GM21360 (cell line): Measurements from ENCODE around the gene KLHL41.
"Not testable (repeated sequence)": the region's sequence is repeated elsewhere in the genome, so short reads cannot be mapped to it uniquely, and the experiment has no call there.

ENCODE experiments used
- ATAC-seq: cut with Tn5 transposase; IDR thresholded peaks from one replicate; pipeline ENCODE4 v1.9.1; 2021; ENCODE audit warnings: mild to moderate bottlenecking, moderate library complexity; ENCODE audit not compliant: unreplicated experiment

Gene KLHL41

DNA sequence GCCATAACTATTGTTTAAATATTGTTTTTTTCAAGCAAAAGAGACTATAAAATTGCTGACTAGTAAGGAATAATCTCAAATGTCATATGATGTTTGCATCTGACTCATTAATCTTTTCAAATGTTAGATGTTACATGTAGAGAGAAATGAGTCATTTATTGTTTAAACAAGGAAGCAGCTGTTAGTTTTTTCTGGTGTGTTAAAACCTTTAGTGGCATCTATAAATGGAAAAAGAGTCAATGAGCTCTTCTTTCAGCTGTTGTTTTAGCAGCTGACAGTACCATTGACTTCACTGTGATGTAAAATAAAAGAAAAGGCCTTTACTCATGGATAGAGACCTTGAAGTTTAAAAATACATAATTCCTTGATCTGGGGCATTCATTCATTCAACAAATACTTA, 1.8 kb upstream of the KLHL41 start:
- ATAC-seq: no peak

DNA sequence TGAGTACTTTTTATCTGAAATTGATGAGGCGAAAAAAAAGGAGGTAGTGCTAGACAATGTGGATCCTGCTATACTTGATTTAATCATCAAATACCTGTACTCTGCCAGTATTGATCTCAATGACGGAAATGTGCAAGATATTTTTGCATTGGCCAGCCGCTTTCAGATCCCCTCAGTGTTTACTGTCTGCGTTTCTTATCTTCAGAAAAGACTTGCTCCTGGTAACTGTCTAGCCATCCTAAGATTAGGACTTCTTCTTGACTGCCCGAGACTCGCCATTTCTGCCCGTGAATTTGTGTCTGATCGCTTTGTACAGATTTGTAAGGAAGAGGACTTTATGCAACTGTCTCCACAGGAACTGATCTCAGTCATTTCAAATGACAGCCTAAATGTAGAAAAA, 453 bp downstream of the KLHL41 start:
- ATAC-seq: no peak

DNA sequence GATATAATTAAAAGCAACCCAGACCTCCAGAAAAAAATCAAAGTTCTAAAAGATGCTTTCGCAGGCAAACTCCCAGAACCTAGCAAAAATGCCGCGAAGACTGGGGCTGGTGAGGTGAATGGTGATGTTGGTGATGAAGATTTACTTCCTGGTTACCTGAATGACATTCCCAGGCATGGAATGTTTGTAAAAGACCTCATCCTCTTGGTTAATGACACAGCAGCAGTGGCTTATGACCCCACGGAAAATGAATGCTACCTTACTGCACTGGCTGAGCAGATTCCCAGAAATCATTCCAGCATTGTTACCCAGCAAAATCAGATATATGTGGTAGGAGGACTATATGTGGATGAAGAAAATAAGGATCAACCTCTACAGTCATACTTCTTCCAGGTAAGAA, 994 bp downstream of the KLHL41 start:
- ATAC-seq: no peak

DNA sequence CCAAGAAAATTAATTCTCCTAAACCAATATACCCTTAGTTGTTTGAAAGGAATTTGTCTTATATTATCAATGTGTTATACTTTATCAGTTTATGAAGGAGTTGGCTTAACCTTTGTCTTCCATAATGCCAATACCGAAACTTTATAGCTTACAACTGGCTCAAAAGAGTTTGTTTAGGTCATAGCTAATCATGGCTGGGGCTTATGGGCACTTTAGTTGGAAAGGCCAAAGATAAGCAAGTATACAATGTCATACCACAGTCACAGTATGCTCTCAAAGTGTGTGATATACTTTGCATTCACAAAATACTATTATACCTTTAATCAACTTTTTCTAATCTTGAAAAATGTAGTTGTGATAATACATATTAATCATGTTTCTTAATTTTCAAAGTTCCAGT, 2.3 kb downstream of the KLHL41 start:
- no peak for ATAC-seq

DNA sequence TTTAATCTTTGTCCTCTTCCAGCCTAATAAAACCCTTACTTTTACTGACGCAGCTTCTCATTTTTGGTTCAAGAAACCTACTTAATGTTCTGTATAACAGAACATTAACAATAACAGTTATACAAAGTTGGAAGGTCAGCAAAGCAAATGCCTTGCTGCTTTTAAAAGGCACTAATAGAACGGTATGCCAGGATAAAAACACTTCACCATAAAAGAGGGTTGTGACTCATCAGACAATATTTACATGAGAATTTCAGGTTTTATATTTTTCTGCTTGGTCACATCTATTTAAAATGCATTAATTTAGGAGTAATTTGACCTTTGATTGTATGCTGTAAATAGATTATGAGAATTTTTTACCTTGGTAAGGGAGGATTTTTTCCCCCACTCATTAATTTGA, 3.0 kb downstream of the KLHL41 start:
- no peak for ATAC-seq

DNA sequence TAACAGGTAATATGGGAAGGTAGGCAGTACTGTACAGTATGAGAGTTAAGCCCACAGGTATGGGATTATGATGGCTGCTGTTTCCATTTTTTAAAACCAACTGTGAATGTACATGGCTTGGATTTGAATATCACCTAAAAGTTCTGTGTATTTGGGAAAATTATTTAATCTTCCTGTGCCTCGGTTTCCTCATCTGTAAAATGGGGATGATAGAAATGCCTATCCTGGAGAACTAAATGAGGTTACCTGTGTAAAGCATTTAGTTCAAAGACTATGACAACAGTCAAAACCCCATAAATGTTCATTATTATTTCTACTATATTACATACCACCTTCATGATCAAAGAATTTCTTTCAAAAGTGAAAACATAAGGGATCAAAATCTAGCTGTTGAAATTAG, 3.6 kb downstream of the KLHL41 start:
- ATAC-seq: no peak

DNA sequence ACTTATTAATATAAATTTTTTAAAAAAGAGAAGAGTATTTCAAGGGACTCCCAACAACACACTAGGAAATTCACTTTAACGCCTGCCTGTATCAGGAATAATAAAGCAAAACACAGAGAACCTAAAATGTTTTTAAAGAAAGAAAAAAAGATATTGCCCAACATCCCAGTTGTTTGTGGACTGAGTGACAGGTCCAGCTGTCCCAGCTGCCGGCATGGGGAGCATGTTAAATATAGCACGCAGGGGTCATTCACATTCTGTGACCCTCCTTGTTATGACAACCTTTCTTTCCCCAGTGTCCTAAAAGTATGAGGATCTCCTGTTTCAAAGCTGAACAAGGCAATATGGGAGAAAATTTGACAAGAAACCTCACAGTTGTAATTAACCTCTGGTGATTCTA, 4.4 kb downstream of the KLHL41 start:
- no peak for ATAC-seq

DNA sequence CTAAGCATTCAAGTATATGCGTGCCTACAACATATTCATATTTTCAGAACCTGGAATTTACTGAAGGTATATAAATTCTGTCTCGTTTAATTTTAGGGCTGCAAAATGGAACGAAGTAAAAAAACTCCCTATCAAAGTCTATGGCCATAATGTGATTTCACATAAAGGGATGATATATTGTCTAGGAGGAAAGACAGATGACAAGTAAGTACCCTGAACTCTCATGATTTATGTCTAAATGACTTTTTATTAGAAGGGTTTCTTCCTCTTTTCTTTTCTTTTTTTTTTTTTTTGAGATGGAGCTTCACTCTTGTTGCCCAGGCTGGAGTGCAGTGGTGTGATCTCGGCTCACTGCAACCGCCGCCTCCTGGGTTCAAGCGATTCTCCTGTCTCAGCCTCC, 5.3 kb downstream of the KLHL41 start:
- not testable (repeated sequence) for ATAC-seq

DNA sequence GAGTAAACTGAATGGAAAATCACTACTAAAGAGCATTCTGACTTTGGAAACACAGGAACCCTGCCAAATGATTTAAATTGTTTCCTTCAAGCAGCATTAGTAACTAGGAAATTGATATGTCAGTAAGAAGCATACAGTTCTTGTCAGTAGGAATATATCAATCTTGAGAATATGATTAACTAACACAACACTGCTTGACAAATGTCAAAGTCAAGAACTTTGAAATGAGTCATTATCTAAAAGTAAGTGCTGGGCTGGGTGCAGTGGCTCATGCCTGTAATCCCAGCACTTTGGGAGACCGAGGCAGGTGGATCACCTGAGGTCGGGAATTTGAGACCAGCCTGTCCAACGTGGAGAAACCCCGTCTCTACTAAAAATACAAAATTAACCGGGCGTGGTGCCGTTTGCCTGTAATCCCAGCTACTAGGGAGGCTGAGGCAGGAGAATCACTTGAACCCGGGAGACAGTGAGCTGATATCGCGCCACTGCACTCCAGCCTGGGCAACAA, 7.0 kb downstream of the KLHL41 start:
- not testable (repeated sequence) for ATAC-seq

DNA sequence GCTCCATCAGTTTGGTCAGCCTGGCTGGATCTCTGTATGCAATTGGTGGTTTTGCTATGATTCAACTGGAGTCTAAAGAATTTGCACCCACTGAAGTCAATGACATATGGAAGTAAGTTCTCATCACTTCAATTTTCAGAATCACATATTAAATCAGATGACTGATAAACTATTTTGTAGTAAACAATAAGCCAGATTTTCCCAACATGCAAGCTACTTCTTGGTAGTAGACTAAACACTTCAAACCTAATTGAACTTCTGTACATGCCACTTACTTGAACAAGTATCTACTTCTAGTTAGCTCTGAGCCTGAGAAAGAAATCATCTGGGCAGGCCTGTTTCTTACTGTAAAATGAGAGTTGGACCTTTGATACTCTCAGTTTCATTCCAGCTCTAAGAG, 11.4 kb downstream of the KLHL41 start:
- ATAC-seq: no peak

DNA sequence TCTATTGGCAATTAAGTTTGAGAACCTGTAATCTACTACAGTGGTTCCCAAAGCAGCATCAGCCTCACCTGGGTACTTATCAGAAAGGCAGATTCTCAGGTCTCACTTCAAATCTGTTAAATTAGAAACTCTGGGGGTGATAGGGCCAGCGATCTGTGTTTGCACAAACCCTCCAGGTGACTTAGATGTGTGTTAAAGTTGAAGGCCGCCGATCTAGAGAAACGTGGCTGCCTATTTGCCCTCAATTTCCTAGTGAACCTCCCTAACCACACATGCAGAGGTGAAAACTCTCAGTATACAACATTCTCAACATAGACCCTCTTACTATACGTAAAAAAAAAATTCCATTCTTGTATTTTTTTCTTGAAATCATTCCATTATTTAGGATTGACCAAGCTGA, 14.2 kb downstream of the KLHL41 start:
- no peak for ATAC-seq

DNA sequence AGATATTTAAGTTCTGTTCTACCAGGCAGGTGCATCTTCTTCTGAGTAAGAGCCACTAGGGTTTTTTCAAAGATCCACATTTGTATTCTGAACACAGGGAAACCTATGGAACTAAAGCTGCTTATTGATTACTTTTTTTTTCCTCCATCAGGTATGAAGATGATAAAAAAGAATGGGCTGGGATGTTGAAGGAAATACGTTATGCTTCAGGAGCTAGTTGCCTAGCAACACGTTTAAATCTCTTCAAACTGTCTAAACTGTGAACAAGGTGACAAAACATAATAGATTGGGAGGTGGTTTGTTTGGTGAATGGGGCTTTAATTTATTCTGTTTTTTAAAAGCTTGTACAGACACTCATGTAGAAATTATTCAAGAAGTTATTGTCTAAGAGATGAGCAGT, 15.9 kb downstream of the KLHL41 start:
- ATAC-seq: no peak

DNA sequence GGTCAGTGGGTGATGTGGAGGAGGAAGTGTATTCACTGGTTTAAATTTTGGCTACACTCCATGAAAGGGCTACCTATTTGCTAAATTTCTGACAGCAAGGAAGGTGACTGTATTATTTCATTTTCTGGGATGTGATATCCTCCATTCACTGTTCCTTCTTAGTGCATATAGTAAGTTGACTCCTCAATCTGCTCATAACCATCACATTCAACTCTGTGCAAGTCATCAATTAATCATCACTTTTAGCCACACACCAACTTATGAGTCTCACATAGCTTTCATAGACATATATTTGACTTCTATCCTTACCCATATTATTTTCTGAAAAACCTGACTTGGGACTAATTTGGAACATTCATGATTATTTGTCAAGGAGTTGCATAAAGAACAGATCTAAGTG, 16.9 kb downstream of the KLHL41 start:
- ATAC-seq: no peak

DNA sequence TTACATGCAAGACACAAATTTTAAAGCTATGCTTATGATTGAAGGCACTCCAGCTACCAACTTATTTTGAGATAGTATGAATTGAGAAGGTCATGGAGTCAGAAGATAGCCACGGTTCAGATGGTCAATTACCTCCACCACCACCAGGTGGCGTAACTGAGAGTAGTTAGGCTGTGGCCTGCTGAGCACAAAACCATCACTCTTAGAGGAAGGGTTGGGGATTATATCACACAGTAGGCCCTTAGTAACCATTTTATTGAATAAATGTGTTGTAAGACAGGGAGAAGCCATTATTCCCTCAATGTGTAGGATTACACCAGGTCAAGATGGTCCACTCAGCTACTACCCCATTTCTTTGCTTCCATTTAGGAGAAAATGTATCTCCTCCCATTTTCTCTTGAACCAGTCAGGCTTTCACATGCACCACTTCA, 18.8 kb downstream of the KLHL41 start:
- ATAC-seq: peak; percentile 84

DNA sequence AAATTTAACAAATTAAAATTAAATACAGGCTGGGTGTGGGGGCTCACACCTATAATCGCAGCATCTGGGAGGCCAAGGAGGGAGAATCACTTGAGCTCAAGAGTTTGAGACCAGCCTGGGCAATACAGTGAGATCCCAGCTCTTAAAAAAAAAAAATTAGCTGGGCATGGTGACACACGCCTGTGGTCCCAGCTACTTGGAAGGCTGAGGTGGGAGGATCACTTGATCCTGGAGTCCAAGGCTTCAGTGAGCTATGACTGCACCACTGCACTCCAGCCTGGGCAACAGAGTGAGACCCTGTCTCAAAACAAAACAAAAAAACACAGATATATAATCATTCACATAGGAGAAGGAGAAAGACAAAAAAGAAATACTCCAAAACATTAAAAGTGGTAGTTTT, 30.0 kb downstream of the KLHL41 start:
- ATAC-seq: not testable (repeated sequence)

DNA sequence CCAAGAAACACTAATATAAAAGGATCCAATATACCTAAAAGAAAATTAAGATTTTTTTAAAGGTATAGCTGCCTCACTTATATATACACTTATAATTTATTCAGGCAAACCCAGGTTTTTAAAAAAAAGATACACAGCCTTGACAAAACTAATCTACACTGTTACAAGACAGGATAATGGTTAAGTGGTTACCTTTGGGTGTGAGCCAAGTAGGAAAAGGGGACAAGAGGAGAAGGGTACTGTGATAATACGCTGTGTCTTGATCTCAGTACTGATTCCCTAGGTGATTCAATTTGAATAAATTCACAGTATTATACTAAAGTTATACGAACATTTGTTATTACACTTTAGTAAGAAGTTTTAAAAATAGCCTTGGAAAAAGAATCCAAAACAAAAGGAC, 30.6 kb downstream of the KLHL41 start:
- no peak for ATAC-seq

DNA sequence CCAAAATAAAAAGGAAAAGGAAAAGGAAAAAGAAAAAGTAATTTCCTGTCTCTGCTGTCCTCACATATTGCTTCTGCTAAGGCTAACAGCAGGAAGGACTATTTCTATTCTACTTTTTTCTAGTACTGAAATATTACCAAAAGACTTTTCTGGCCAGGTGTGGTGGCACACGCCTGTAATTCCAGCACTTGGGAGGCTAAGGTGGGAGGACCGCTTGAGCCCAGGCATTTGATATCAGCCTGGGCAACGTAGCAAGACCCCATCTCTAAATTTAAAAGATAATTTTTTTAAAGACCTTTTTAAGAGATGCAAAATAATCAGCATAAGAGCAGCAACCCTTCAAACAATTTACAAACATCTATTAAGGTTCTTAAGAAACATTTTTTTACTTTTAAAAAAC, 32.9 kb downstream of the KLHL41 start:
- ATAC-seq: no peak

DNA sequence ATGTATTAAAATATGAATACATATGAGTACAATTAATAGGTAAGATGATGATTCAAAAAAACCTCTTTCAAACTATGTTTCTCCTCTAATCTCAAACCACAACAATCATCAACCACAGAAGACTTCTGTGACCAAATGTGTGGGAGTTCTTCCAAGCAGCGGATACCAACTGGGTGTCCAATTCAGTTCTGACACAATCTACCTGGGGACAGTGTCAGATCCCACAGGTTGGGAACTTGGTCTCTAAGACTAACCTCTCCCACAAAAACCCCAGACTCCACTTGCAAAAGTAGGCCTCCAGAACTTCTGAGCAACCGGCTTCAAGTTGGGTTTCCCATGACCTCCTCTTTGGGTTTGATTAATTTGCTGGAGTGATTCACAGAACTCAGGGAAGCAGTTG, 37.3 kb downstream of the KLHL41 start:
- no peak for ATAC-seq

DNA sequence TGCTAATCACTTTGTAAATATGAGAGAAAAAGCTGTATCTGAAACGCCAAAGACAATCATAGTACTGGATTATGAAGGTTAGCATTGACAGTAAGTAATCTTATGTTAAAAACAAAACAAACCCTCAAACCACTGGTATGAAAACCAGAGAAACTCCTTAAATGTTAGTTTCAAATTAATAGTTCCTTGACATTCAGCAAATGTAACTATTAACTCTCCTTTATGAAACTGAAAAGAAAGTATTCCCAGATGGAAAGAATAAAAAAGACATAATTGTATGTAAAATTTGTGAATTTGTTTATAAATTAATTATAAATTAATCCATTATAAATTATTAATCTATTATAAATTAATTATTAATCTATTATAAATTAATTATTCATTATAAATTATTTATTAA, 51.9 kb downstream of the KLHL41 start:
- ATAC-seq: no peak

DNA sequence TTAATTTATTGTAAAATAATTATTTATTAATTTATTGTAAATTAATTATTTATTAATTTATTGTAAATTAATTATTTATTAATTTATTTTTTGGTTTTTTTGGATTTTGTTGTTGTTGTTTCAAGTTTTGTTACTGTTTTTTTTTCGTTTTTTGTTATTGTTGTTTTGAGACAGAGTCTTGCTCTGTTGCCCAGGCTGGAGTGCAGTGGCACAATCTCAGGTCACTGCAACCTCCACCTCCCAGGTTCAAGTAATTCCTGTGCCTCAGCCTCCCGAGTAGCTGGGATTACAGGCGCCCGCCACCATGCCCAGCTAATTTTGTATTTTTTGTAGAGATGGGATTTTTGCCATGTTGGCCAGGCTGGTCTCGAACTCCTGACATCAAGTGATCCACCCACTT, 52.6 kb downstream of the KLHL41 start:
- ATAC-seq: not testable (repeated sequence)

DNA sequence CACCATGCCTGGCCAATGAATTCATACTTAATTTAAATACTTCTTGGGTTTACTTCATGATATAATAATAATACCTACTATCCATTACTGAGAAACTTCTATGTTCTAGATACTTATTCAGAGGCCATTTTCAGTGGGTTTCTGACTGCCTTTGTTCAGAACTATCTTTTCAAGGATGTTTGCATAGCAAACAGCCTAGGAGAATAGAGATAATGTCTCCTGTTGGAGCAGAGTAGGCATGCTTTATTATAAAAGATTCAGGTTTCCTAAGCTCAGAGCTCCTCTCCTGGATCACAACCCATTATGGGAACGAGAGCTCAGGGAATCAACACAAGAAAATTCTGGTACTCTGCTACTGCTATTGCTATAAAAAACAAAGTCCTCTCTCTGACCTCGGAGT, 53.0 kb downstream of the KLHL41 start:
- no peak for ATAC-seq

DNA sequence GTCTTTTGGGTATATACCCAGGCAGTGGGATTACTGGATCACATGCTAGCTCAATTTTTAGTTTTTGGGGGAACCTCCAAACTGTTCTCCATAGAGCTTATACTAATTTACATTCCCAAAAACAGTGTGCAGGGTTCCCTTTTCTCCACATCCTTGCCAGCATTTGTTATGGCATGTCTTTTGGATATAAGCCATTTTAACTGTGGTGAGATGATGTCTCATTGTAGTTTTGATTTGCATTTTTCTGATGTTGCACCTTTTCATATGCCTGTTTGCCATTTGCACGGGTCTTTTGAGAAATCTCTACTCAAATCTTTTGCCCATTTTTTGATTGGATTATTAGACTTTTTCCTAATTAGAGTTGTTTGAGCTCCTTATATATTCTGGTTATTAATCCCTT, 56.2 kb downstream of the KLHL41 start:
- no peak for ATAC-seq

DNA sequence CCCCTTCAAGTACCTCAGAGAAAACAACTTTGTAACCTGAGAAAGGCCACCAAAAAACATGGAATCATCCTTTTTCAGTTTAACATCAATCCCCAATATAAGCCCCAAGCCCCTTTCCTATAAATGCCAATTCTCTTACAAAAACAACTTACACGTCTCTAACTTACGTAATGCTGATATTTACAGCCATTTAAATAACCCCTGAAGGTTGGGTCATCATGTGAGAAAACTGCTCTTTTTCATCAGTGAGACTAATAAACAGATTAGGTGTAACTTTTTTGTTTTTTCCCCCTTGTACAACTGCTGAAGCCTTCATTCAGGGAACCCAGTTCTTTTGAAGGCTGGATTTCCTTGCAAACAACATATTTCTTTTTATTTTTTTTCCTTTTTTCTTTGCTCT, 60.4 kb downstream of the KLHL41 start:
- ATAC-seq: no peak

DNA sequence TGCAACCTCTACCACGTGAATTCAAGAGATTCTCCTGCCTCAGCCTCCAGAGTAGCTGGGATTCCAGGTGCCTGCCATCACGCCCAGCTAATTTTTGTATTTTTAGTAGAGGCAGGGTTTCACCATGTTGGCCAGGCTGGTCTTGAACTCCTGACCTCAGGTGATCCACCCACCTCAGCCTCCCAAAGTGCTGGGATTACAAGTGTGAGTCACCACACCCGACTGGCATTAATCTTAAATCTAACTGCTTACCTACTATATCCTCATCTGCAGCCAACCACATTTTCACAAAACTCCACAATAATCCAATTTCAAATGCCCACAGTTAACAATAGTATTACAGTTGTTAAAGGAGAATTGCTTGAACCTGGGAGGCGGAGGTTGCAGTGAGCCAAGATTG, 61.2 kb downstream of the KLHL41 start:
- ATAC-seq: not testable (repeated sequence)
